ENCODE measurements around the gene SLC25A11. TPM values are rescaled to one million over a fixed set of nuclear protein-coding genes. Genes with fewer than 3 reads are reported as not detected.

SLC25A11 gene, protein sequence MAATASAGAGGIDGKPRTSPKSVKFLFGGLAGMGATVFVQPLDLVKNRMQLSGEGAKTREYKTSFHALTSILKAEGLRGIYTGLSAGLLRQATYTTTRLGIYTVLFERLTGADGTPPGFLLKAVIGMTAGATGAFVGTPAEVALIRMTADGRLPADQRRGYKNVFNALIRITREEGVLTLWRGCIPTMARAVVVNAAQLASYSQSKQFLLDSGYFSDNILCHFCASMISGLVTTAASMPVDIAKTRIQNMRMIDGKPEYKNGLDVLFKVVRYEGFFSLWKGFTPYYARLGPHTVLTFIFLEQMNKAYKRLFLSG
- total RNA-seq: 91.4 and 103 TPM in 2 replicates

DNA sequence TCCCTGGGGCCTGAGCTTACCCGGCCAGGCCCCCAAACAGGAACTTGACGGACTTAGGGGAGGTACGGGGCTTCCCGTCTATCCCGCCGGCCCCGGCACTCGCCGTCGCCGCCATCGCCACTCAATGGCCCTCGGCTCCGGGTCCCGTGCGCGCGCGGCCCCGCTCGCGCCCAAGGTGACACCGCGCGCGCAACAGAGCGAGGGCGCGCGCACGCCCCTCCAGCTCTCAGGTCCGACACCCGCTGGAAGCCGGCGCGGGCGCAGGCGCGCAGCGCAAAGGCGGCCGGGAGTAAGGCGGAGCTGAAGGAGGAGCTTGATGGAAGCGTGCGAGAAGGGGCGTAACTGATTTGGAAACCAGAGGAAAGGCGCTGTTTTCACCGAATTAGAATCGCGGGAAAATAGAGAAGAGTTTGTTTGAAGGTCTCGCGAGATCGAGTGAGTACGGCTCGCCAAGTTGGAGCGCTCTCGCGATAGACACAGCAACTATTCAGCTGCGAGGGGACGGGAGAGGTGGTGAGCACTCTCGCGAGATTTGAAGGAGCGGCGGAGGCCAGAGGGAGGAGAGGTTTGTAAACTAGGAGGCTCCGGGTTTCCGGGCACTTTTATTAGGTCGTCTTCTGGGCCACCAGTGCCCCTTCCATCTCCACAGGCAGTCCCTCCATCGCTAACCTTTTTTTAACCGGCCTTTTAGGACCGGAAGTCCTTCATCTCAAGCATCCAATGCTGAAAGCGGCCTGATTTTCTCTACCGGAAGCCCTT is at the start of gene SLC25A11, which contains the start of gene RNF167:
TSS of gene SLC25A11 (minus strand) at position 251 of the 759 bp plus-strand sequence. CDS start at position 115, 136 bp downstream.
TSS of gene RNF167 (plus strand) at position 473 of the 759 bp plus-strand sequence. CDS start 642 bp downstream, outside the sequence.
- Mint-ChIP-seq H3K4me1 (ENCODE audit: low read depth) (peaks cover 48% of the 10 kb centered on the region), H3K36me3 (ENCODE audit: low read depth) (peaks cover 79% of the 10 kb centered on the region), H3K9me3 (no peaks in the 10 kb centered on the region), H3K4me3 (ENCODE audit: low read depth) (peak within 1 kb of the TSS; percentile 100), H3K27ac (peak within 1 kb of the TSS; percentile 87), H3K27me3 (ENCODE audit: low read depth) (no peaks in the 10 kb centered on the region)
- peak; percentile 98 for DNase-seq (ENCODE audit: low spot score)
- intact Hi-C loops (cut with micrococcal nuclease): loop anchor here (1.0 to 10.0 kb wide), 7 partner anchors 8 to 575 kb away; partner anchors contain the start of genes ARRB2, INCA1, KIF1C and PFN1

DNA sequence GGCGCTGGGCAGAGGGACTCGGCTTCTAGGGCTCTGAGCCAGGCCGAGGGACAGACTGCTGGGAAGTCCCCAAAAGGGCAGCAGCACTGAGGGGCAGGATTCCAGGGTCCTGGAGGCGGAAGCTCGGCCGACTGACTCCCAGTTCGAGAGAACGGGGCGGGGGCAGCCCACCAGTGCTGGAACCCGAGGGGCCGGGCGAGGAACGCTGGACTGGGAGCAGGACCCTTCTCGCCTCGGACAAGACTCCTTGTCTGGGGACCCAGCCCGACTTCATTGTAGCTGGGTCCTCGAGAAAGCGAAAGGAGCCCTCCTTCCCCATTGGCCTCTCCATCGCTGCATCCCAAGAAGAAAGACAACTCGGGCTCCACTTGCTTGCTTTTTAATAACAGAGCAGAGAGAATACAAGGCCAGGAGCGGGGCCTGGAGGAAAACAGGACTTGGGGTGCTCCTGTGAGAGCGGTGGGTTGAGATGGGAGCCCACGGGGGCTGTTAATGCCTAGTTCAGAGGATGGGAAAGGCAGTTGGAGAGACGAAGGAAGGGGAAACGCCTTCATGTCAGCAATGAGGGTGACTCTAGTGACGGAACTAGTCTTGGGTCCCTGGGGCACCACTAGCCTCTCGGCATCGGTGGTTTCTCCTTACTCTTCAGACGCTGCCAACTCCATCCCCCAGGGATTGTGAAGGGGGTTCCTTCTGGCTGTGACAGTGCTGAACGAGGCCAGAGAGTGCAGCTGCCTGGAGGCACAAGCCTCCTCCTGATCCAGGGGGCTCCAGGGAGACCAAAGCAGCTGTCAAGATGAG is 48.1 kb upstream of the SLC25A11 start:
- Mint-ChIP-seq H3K36me3 (ENCODE audit: low read depth) (peaks cover 42% of the 10 kb centered on the region), H3K27me3 (ENCODE audit: low read depth) (no peaks in the 10 kb centered on the region), H3K4me1 (ENCODE audit: low read depth) (peaks cover 37% of the 10 kb centered on the region), H3K4me3 (ENCODE audit: low read depth) (peak overlapping the region; percentile 94), H3K9me3 (no peaks in the 10 kb centered on the region), H3K27ac (peak overlapping the region; percentile 86)
- intact Hi-C loops (cut with micrococcal nuclease): loop anchor here (1.0 to 2.0 kb wide), 2 partner anchors 9 to 19 kb away; partner anchors contain the start of genes INCA1 and KIF1C
- no peak for DNase-seq (ENCODE audit: low spot score)

DNA sequence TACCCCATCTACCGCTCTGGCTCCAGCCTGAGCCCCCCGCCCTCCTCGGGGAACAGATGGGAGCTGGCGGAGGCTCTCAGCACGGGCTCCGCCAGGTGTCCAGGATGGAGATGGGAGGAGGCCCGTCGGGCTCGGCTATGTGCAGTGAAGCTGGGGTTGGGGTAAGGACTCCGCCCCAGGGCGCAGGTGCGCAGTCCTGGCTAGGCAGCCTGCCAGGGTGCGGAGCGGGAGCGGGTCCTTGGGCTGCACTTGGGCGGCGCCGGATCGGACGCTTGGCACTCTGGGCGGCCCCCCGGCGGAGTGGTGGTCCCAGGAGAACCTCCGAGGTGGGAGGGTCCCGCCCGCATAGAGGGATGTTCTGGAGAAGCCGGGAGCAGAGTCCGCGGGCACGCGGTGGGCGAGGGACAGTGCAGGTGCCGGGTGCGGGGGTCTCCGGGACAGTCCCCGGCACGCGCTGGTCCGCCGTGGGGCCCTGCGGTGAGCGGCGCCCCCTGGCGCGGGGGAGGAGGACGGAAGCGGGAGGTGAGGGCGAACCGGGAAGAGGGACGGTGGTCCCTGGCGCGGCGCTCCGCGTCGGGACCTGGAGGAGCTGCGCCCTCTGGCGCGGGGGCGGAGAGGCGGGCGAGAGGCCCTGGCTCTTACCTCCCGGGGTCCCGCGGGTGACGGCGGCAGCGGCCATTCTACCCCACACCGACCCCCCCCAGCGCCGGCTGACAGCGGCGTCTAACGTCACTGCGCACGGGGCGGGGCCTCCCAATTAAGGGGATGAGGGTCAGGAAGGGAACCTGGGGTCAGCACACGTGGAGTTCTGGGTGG is 47.3 kb upstream of the SLC25A11 start, which contains the start of gene CAMTA2:
TSS of gene CAMTA2 (minus strand) at position 725 of the 816 bp plus-strand sequence. CDS start 1,453 bp downstream, outside the sequence.
- intact Hi-C loops (cut with micrococcal nuclease): loop anchor here (1.0 to 2.0 kb wide), 2 partner anchors 10 to 18 kb away; partner anchors contain the start of genes INCA1 and KIF1C
- Mint-ChIP-seq H3K36me3 (ENCODE audit: low read depth) (peaks cover 49% of the 10 kb centered on the region), H3K9me3 (no peaks in the 10 kb centered on the region), H3K27me3 (ENCODE audit: low read depth) (no peaks in the 10 kb centered on the region), H3K4me1 (ENCODE audit: low read depth) (peaks cover 37% of the 10 kb centered on the region), H3K27ac (peak within 1 kb of the TSS; percentile 86), H3K4me3 (ENCODE audit: low read depth) (peak within 1 kb of the TSS; percentile 94)
- peak; percentile 76 for DNase-seq (ENCODE audit: low spot score)

DNA sequence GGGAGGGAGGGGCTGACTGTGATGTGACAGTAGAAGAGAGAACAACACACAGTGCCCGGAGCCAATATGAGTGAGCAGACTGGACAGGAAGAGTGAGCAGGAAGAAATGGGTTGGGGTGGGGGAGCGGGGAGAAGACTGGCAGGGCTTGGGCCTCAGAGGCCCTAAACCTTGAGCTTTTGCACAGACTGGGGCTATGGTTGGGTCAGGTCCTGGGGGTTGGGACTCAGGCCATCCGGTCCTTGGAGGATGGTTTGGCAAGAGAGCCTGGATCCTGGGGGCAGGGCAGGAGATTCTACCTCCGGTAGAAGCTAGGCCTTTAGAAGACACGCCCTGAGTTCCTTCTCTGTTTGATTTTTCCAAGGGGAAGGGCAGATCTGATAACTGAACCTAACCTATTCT is 46.6 kb upstream of the SLC25A11 start:
- H3K9me3 Mint-ChIP-seq: no peaks in the 10 kb centered on the region
- H3K36me3 Mint-ChIP-seq (ENCODE audit: low read depth): peaks cover 50% of the 10 kb centered on the region
- no peaks in the 10 kb centered on the region for H3K27me3 Mint-ChIP-seq (ENCODE audit: low read depth)
- intact Hi-C loops (cut with micrococcal nuclease): loop anchor here (2.0 kb wide), 1 partner anchor 18 kb away; no protein-coding TSS in a partner anchor
- peak overlapping the region; percentile 94 for H3K4me3 Mint-ChIP-seq (ENCODE audit: low read depth)
- peak overlapping the region; percentile 86 for H3K27ac Mint-ChIP-seq
- peaks cover 35% of the 10 kb centered on the region for H3K4me1 Mint-ChIP-seq (ENCODE audit: low read depth)
- DNase-seq (ENCODE audit: low spot score): no peak

DNA sequence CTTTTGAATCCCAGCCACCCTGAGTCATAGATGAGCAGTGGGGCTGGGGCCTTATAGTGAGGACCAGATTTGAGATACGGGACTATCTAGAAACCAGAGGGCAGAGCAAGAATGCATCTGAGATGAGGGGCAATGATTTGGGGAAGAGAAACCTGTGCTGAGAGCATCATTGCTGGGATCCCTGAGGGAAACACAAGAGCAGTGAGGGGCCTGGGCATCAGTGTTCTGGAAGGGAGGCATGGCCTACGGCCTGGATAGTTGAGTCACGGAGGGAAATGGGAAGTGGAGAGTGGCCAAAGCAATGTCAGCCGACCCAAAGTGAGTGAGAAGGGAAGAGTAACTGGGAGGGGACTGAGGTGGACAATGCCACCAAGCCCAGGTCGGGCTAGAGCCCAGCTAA is 42.5 kb upstream of the SLC25A11 start:
- intact Hi-C loops (cut with micrococcal nuclease): no loop called here
- H3K27ac Mint-ChIP-seq: no peak overlapping the region
- H3K9me3 Mint-ChIP-seq: no peaks in the 10 kb centered on the region
- H3K4me3 Mint-ChIP-seq (ENCODE audit: low read depth): no peak overlapping the region
- H3K4me1 Mint-ChIP-seq (ENCODE audit: low read depth): peaks cover 30% of the 10 kb centered on the region
- H3K27me3 Mint-ChIP-seq (ENCODE audit: low read depth): no peaks in the 10 kb centered on the region
- H3K36me3 Mint-ChIP-seq (ENCODE audit: low read depth): peaks cover 64% of the 10 kb centered on the region
- no peak for DNase-seq (ENCODE audit: low spot score)

DNA sequence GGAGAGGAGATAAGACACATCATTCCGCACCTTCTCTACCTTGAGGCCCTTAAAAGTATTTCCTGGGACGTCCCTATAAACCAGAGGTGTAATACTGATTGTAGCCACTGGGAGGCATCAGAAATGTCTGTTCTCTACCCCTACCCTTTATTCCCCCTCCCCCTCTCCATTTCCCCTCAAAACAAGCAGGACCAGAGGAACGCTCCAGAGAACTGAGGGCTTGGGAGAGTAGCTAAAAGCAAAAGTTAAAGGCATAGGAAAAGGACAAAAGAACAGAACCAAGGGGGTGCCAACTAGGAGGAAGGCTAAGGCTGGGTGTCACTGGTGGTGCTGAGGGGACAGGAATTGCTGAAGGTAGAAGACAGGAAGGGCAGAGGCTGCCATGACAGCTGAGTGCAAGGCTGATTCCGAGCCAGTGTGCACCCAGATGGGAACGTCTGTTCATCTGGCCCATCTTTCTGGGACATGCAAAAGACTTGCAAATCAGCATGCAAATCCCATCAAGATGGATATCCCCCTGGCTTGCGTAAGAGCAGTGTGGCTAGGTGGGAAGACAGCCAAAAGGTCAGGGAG is 40.9 kb upstream of the SLC25A11 start:
- DNase-seq (ENCODE audit: low spot score): peak; percentile 44
- intact Hi-C loops (cut with micrococcal nuclease): loop anchor here (1.0 kb wide), 1 partner anchor 82 kb away; no protein-coding TSS in a partner anchor
- H3K4me3 Mint-ChIP-seq (ENCODE audit: low read depth): no peak overlapping the region
- peaks cover 20% of the 10 kb centered on the region for H3K4me1 Mint-ChIP-seq (ENCODE audit: low read depth)
- peaks cover 65% of the 10 kb centered on the region for H3K36me3 Mint-ChIP-seq (ENCODE audit: low read depth)
- H3K9me3 Mint-ChIP-seq: no peaks in the 10 kb centered on the region
- peak overlapping the region; percentile 54 for H3K27ac Mint-ChIP-seq
- H3K27me3 Mint-ChIP-seq (ENCODE audit: low read depth): no peaks in the 10 kb centered on the region

DNA sequence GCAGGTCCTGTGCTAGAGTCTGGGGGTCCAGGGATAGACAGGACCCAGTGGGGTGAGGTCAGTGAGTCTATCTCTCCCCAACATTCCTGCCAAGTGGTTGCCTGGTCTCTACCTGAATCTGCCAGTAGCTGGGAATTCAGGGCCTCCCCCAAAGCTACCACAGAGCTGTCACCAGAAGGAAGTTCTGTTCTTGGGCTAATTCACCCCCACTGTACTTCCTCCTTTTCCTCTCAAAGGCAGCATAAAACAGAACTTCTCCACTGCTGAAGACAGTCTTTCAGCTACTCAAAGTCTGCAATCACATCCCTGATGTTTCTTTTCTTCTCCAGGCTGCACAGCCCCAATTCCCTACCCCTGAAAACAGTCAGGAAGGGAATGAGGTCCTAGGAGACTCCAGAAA is 38.9 kb upstream of the SLC25A11 start:
- Mint-ChIP-seq H3K9me3 (no peaks in the 10 kb centered on the region), H3K27me3 (ENCODE audit: low read depth) (no peaks in the 10 kb centered on the region), H3K36me3 (ENCODE audit: low read depth) (peaks cover 77% of the 10 kb centered on the region), H3K4me3 (ENCODE audit: low read depth) (no peak overlapping the region), H3K4me1 (ENCODE audit: low read depth) (peaks cover 16% of the 10 kb centered on the region), H3K27ac (no peak overlapping the region)
- intact Hi-C loops (cut with micrococcal nuclease): no loop called here
- DNase-seq (ENCODE audit: low spot score): no peak

DNA sequence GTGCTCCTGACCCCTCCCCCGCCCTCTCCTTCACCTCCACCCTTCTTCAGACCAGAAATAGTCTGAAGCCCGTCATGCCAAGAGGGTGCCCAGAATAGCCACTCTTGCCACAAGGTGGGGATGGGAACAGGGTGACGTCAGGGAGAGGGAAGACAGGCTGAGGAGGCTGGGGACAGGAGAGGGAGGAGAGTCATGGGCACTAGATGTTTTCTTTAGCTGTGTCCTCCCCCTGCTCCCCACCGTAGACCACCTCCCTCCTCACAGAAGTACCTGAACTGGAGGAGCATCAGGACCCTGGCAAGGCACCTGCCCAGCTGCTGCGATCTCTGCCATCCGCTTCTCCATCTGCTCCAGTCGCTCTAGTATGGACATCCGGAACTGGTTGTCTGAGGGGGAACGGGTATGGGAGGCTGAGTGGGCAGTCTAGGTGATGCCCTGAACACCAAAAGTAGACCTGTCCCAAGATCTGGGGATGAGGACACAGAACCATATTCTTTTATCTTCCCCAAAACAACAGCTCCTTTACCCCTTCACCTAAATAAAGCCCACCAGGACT is 34.3 kb upstream of the SLC25A11 start:
- DNase-seq (ENCODE audit: low spot score): no peak
- intact Hi-C loops (cut with micrococcal nuclease): no loop called here
- H3K4me1 Mint-ChIP-seq (ENCODE audit: low read depth): peaks cover 23% of the 10 kb centered on the region
- no peak overlapping the region for H3K4me3 Mint-ChIP-seq (ENCODE audit: low read depth)
- H3K9me3 Mint-ChIP-seq: no peaks in the 10 kb centered on the region
- H3K27ac Mint-ChIP-seq: no peak overlapping the region
- no peaks in the 10 kb centered on the region for H3K27me3 Mint-ChIP-seq (ENCODE audit: low read depth)
- peaks cover 59% of the 10 kb centered on the region for H3K36me3 Mint-ChIP-seq (ENCODE audit: low read depth)

DNA sequence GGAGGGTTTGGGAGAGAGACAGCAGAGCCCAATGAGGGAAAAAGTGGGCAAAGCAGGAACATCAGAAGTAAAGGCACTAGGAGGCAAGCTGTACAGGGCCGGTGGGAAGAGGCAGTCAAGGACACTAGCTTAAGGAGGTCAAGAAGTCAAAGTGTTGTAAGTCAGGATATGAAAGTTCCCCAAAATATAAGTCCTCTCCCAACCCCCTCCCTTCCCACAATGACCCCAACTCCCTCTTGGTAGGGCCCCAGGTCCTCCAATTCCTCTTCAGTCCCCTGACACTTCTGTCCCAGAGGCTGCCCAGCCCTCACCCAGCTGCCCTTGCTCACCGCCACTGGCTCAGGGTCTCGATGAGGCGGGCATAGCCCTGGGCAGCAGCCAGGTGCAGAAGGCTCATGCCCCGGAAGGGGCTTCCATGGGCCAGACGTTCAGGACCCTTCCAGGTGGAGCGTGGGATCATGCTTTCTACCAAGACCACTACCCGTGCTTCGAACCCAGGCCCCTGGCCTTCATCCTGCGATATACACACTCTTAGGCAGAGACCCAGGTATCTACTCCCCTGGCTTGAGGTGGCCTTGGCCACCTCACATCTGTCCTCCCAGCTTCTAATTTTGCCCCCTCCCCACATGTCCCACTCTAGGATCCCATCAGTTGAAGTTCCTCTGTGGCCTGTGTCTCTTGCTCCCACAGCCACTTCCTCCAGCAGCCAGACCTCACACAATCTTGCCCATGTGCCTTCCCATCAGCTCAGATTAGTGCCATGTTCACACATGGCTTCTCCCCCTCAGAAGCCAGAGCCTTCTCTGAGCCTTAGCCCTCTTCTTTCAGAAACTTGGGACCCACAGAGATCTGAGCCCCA is 33.6 kb upstream of the SLC25A11 start:
- Mint-ChIP-seq H3K27me3 (ENCODE audit: low read depth) (no peaks in the 10 kb centered on the region), H3K4me1 (ENCODE audit: low read depth) (peaks cover 28% of the 10 kb centered on the region), H3K36me3 (ENCODE audit: low read depth) (peaks cover 53% of the 10 kb centered on the region), H3K9me3 (no peaks in the 10 kb centered on the region), H3K27ac (no peak overlapping the region), H3K4me3 (ENCODE audit: low read depth) (no peak overlapping the region)
- intact Hi-C loops (cut with micrococcal nuclease): no loop called here
- no peak for DNase-seq (ENCODE audit: low spot score)

DNA sequence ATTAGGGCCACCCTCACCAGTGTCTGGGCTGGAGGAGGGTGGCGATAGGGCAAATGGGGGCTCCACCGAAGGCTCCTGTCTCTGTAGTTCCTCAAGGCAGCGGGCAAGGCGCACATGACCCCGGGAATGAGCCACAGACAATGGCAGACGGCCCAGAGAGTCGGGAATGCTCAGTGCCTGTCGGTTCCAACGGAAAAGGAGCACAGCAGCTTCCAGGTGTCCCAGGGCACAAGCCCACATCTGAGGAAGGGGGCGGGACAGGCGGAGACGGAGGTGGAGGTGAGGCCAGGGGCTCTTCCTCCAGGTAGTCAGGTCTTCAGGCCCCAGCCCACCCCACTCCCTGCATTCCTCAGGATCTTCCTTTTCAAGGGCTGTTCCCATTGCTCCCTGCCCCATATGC is 32.9 kb upstream of the SLC25A11 start:
- Mint-ChIP-seq H3K9me3 (no peaks in the 10 kb centered on the region), H3K27ac (no peak overlapping the region), H3K27me3 (ENCODE audit: low read depth) (no peaks in the 10 kb centered on the region), H3K36me3 (ENCODE audit: low read depth) (peaks cover 47% of the 10 kb centered on the region), H3K4me3 (ENCODE audit: low read depth) (no peak overlapping the region), H3K4me1 (ENCODE audit: low read depth) (peaks cover 28% of the 10 kb centered on the region)
- intact Hi-C loops (cut with micrococcal nuclease): no loop called here
- DNase-seq (ENCODE audit: low spot score): no peak
